PC-3 (cell line): ENCODE data around the gene MARK3. TPM values are rescaled to one million over a fixed set of nuclear protein-coding genes. Genes with fewer than 3 reads are reported as not detected.

ENCODE experiments used
- ATAC-seq: fragments of 200-7000 bp; cut with Tn5 transposase; 2 replicates; pipeline ENCODE4 v1.9.1; 2020; ENCODE audit warnings: mild to moderate bottlenecking, moderate library complexity
- BruUV-seq: library from RNA; stranded (reverse); fragments of 400-500 nt; replicated peaks from 2 replicates; lab custom pipeline; 2021; lab: Mats Ljungman, UMichigan
- CTCF ChIA-PET: fragments of 300-600 bp; sonication (Branson Sonifier 250); formaldehyde crosslinking; loops from one replicate; lab custom pipeline; 2022; ENCODE audit warnings: antibody characterized with exemption; lab: Charles Lee
- POLR2A ChIA-PET: fragments of 300-600 bp; sonication (Branson Sonifier 250); formaldehyde crosslinking; loops from one replicate; lab custom pipeline; 2022; ENCODE audit warnings: antibody characterized with exemption; ENCODE audit not compliant: unreplicated experiment; lab: Charles Lee
- DNase-seq: peaks from one replicate; pipeline ENCODE4 v3.0.0-alpha.2; 2015
- H2AFZ ChIP-seq: fragments of 300-600 bp; sonication (generic); 2 replicates; pipeline ENCODE4 v1.6.0; 2016; ENCODE audit warnings: antibody characterized with exemption, low read length
- H3F3A ChIP-seq: fragments of 300-600 bp; sonication (generic); one replicate; pipeline ENCODE4 v1.6.0; 2017; ENCODE audit warnings: antibody characterized with exemption, low read length, control low read depth, mild to moderate bottlenecking; ENCODE audit not compliant: unreplicated experiment
- H3K27ac ChIP-seq: fragments of 300-600 bp; sonication (generic); 2 replicates; pipeline ENCODE4 v1.5.1; 2016; ENCODE audit warnings: mild to moderate bottlenecking, low read length
- H3K27me3 ChIP-seq: fragments of 300-600 bp; sonication (generic); 2 replicates; pipeline ENCODE4 v1.6.1; 2016; ENCODE audit warnings: low read length, mixed read lengths
- H3K36me3 ChIP-seq: fragments of 300-600 bp; sonication (generic); 2 replicates; pipeline ENCODE4 v1.6.1; 2016; ENCODE audit warnings: low read depth, mixed run types, low read length, mixed read lengths
- H3K4me1 ChIP-seq: fragments of 300-600 bp; sonication (generic); 2 replicates; pipeline ENCODE4 v1.5.1; 2016; ENCODE audit warnings: low read length; ENCODE audit not compliant: insufficient read depth
- H3K4me2 ChIP-seq: fragments of 300-600 bp; sonication (generic); 2 replicates; pipeline ENCODE4 v1.6.0; 2016; ENCODE audit warnings: low read length
- H3K4me3 ChIP-seq: fragments of 300-600 bp; sonication (generic); 2 replicates; pipeline ENCODE4 v1.5.1; 2016; ENCODE audit warnings: mild to moderate bottlenecking, low read length, mixed read lengths
- H3K79me2 ChIP-seq: fragments of 300-600 bp; sonication (generic); 2 replicates; pipeline ENCODE4 v1.6.1; 2017; ENCODE audit warnings: low read length, mixed read lengths
- H3K9ac ChIP-seq: fragments of 300-600 bp; sonication (generic); 2 replicates; pipeline ENCODE4 v1.6.0; 2016; ENCODE audit warnings: mild to moderate bottlenecking, low read length
- H3K9me2 ChIP-seq: fragments of 300-600 bp; sonication (generic); replicated peaks from 2 replicates; pipeline ENCODE4 v1.6.1; 2016; ENCODE audit warnings: mixed run types, low read length, mixed read lengths
- H3K9me3 ChIP-seq: fragments of 300-600 bp; sonication (generic); 2 replicates; pipeline ENCODE4 v1.6.1; 2016; ENCODE audit warnings: low read length, mixed read lengths
- H4K20me1 ChIP-seq: fragments of 300-600 bp; sonication (generic); 2 replicates; pipeline ENCODE4 v1.6.1; 2016; ENCODE audit warnings: low read length, mixed read lengths
- EZH2 ChIP-seq: fragments of 300-600 bp; sonication (generic); IDR thresholded peaks from one replicate; pipeline ENCODE4 v1.6.1; 2017; ENCODE audit warnings: antibody characterized with exemption, mild to moderate bottlenecking, low read length; ENCODE audit not compliant: unreplicated experiment
- EZH2phosphoT487 ChIP-seq: fragments of 300-600 bp; sonication (generic); IDR thresholded peaks from 2 replicates; pipeline ENCODE4 v1.6.1; 2018; ENCODE audit warnings: mild to moderate bottlenecking, antibody characterized with exemption, low read length, borderline replicate concordance
- intact Hi-C: fragments of 100-400 bp; cut with micrococcal nuclease; formaldehyde crosslinking; loops from 2 replicates; pipeline ENCODE4 v1.9.0; 2023
- total RNA-seq: library from RNA; depleted of rRNA; stranded (reverse); fragments of >200 nt; gene quantifications from 2 replicates; pipeline ENCODE4 v1.2.3, GENCODE V29; 2014
- TF ChIP-seq, protein P1 (sequence below): fragments of 300-600 bp; sonication (generic); conservative IDR thresholded peaks from 2 replicates; pipeline ENCODE4 v1.5.1; 2017; ENCODE audit warnings: antibody characterized with exemption, low read depth, mild to moderate bottlenecking, low read length

Gene MARK3
- total RNA-seq, 1 experiment from 2014 or later: 69.9 TPM

DNA sequence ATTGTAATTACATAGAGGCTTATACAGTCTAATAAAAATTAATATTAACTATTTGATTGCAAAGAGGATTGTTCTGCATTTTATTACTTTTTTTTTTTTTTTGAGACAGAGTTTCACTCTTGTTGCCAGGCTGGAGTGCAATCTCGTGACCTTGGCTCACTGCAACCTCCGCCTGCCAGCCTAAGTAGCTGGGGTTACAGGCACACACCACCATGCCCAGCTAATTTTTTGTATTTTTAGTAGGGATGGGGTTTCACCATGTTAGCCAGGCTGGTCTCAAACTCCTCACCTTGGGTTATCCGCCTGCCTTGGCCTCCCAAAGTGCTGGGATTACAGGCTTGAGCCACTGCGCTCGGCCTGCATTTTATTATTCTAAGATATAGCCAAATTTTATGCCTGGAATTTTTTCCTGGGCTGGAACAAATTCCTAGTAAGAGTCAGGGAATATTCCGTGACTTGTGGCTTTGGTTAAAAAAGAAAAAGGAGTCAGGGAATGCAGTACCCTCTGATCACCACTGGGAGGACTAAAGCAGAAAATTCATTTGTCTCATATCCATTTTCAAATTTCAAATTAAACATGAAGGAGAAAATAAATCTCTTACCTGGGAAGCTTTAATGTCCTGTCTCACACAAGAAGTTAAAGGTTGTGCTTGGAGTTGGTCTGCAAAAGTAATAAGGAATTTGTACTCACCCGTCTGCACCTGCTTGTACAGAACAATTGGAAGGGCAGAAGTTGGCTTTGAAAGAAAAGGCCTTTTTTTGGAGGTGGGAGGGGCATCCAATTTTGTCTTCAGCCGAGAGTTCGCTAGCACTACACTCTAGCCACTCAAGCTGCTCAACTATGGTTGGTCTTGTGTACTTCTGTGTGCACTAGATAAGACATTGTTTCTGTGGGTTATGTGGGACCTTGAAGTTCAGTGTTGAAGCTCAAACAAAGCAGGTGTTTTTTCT lies 8.7 kb downstream of the MARK3 start:
- ChIA-PET CTCF (interaction anchor here (0.6 kb wide), 1 partner anchor 879 kb away, joined by 3 read pairs; no protein-coding TSS in a partner anchor), POLR2A (no interaction called here)
- H3K9me2 ChIP-seq: no peaks in the 10 kb centered on the region
- TF ChIP-seq, protein P1, sequence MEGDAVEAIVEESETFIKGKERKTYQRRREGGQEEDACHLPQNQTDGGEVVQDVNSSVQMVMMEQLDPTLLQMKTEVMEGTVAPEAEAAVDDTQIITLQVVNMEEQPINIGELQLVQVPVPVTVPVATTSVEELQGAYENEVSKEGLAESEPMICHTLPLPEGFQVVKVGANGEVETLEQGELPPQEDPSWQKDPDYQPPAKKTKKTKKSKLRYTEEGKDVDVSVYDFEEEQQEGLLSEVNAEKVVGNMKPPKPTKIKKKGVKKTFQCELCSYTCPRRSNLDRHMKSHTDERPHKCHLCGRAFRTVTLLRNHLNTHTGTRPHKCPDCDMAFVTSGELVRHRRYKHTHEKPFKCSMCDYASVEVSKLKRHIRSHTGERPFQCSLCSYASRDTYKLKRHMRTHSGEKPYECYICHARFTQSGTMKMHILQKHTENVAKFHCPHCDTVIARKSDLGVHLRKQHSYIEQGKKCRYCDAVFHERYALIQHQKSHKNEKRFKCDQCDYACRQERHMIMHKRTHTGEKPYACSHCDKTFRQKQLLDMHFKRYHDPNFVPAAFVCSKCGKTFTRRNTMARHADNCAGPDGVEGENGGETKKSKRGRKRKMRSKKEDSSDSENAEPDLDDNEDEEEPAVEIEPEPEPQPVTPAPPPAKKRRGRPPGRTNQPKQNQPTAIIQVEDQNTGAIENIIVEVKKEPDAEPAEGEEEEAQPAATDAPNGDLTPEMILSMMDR: peak; percentile 75
- TF ChIP-seq EZH2phosphoT487: no peak
- H3K27me3 ChIP-seq: no peaks in the 10 kb centered on the region
- no peak overlapping the region for H3K9ac ChIP-seq
- DNase-seq (peak; percentile 58), ATAC-seq (no peak)
- intact Hi-C loops: no loop called here
- H3K4me3 ChIP-seq: no peak overlapping the region
- H3K4me2 ChIP-seq: no peak overlapping the region
- H4K20me1 ChIP-seq: peaks cover 74% of the 10 kb centered on the region
- H2AFZ ChIP-seq: no peak overlapping the region
- no TSS peak for BruUV-seq
- no peaks in the 10 kb centered on the region for H3K9me3 ChIP-seq
- H3K79me2 ChIP-seq: peaks cover 99% of the 10 kb centered on the region
- H3K36me3 ChIP-seq: no peaks in the 10 kb centered on the region
- H3K4me1 ChIP-seq: peaks cover 40% of the 10 kb centered on the region
- H3F3A ChIP-seq: peaks cover 8% of the 10 kb centered on the region
- H3K27ac ChIP-seq: no peak overlapping the region

DNA sequence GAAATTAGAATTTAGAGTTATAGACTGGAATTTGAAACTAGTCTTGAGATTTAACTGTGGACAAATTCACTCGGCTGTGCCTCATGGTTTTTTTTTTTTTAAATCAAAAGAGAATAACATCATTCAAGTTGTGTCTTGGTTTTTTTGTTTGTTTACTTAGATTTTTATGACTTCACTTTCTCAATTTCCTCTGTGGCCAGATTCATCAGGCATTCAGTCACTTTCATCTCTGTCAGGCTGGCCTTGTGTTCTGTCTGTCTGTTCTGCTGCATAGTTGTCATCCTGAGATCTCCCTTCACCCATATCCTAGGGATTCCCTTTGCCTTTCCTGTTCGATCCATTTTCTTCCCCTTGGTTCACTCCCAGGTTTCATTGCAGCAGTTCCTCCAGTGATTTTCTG lies 10.0 kb downstream of the MARK3 start:
- peak overlapping the region; percentile 10 for H3K4me2 ChIP-seq
- BruUV-seq: no TSS peak
- H4K20me1 ChIP-seq: peaks cover 77% of the 10 kb centered on the region
- no peaks in the 10 kb centered on the region for H3K27me3 ChIP-seq
- H2AFZ ChIP-seq: no peak overlapping the region
- H3F3A ChIP-seq: peaks cover 7% of the 10 kb centered on the region
- DNase-seq (peak; percentile 58), ATAC-seq (peak; percentile 48)
- peaks cover 99% of the 10 kb centered on the region for H3K79me2 ChIP-seq
- H3K27ac ChIP-seq: no peak overlapping the region
- no peaks in the 10 kb centered on the region for H3K36me3 ChIP-seq
- H3K4me1 ChIP-seq: peaks cover 43% of the 10 kb centered on the region
- CTCF ChIA-PET: no interaction called here
- no peaks in the 10 kb centered on the region for H3K9me2 ChIP-seq
- H3K4me3 ChIP-seq: no peak overlapping the region
- no peak overlapping the region for H3K9ac ChIP-seq
- intact Hi-C loops: no loop called here
- POLR2A ChIA-PET: no interaction called here
- no peaks in the 10 kb centered on the region for H3K9me3 ChIP-seq
- TF ChIP-seq, protein P1: no peak
- no peak for TF ChIP-seq EZH2
- no peak for TF ChIP-seq EZH2phosphoT487

DNA sequence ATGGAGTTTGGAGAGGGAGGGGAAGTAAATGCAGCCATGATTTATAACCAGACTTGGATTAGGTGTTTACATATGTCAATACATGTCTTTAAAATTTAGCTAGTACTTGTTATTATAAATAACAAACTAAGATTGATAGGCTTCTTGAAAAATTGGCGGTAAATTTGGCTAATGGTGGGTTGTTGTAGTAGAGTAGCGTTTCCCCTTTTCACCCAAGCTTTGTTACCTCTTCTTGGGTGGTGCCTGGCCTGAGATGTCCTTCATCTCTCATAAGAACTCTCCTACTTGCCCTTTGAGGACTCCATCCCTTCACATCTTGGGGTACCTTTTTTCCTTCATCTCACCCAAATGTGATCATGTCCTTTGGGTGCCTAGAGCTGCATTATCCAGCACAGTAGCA lies 11.2 kb downstream of the MARK3 start:
- BruUV-seq: no TSS peak
- ATAC-seq: no peak
- no peak overlapping the region for H2AFZ ChIP-seq
- H3F3A ChIP-seq: peaks cover 4% of the 10 kb centered on the region
- no peak overlapping the region for H3K9ac ChIP-seq
- H3K9me2 ChIP-seq: no peaks in the 10 kb centered on the region
- H3K4me1 ChIP-seq: peaks cover 45% of the 10 kb centered on the region
- TF ChIP-seq EZH2phosphoT487 (no peak), EZH2 (no peak)
- TF ChIP-seq, protein P1: no peak
- peaks cover 100% of the 10 kb centered on the region for H3K79me2 ChIP-seq
- H3K4me2 ChIP-seq: no peak overlapping the region
- H3K27me3 ChIP-seq: no peaks in the 10 kb centered on the region
- peaks cover 78% of the 10 kb centered on the region for H4K20me1 ChIP-seq
- intact Hi-C loops: no loop called here
- H3K4me3 ChIP-seq: no peak overlapping the region
- POLR2A ChIA-PET: no interaction called here
- no peaks in the 10 kb centered on the region for H3K9me3 ChIP-seq
- CTCF ChIA-PET: no interaction called here
- H3K36me3 ChIP-seq: no peaks in the 10 kb centered on the region
- DNase-seq: no peak
- no peak overlapping the region for H3K27ac ChIP-seq
